CD4-positive, alpha-beta T cell treated with Interleukin-12 subunit alpha and Interleukin-12 subunit beta, for 1 hour (primary cell): ENCODE measurements around the gene OOSP4A.
"Not testable (repeated sequence)": the region's sequence is repeated elsewhere in the genome, so short reads cannot be mapped to it uniquely, and the experiment has no call there.

ENCODE experiments used
- DNase-seq: peaks from one replicate; pipeline ENCODE4 v3.0.0-alpha.2; 2020

The OOSP4A gene

DNA sequence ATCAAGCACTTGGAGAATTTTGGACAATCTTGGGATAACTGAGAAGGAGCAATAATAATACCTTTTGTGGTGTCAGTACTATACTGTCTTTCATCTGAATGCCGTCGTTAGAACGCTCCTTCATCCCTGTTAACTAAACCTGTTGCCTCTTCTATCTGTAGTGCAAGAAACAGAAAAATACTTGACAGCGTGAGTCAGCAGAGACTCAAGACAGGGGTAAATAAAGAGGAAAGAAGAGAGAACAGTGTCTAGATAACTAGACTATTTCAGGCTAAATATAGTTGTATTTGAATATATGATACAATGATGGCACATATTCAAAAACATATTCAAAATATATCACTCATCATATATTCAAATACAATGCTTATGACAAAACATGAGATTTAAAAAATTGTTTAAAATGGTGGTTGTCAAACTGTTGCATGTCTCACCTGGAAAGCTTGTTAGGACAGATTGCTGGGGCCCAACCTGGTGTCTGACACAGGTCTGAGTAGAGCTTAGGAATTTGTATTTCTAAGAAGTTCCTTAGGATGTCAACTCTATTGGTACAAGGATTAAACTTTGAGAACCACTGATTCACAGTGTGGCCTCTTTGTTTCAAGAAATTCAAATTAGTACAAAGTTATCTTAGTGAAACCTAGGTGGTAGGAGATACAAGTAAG lies 17.4 kb downstream of the OOSP4A start:
- no peak for DNase-seq

DNA sequence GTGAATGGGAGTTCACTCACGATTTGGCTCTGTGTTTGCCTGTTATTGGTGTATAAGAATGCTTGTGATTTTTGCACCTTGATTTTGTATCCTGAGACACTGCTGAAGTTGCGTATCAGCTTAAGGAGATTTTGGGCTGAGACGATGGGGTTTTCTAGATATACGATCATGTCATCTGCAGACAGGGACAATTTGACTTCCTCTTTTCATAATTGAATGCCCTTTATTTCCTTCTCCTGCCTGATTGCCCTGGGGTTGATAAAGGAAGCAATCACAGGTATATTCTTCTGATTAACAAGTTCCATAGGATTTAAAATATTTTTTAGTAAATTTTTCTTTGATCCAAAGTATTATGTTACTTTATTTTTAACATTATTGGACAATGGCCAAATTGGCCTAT lies 18.2 kb downstream of the OOSP4A start:
- not testable (repeated sequence) for DNase-seq

DNA sequence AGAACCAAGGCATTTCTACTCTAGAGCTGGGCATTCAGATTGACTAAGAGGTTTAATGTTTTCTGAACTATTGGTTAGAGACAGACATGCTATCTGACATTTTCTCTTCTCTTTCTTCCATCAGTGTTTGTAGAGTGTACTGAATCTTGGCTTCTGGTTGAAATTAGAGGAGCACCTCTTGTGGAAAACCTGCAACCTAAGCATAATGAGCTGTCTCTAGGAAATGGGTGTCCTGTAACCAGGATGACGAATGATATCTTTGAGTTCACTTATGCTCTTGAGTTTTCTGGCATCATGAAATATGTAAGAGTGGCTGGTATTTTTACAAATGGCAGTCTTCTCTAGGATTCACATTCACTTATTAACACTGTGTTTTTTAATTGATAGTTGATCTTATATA lies 19.4 kb downstream of the OOSP4A start:
- DNase-seq = no peak

DNA sequence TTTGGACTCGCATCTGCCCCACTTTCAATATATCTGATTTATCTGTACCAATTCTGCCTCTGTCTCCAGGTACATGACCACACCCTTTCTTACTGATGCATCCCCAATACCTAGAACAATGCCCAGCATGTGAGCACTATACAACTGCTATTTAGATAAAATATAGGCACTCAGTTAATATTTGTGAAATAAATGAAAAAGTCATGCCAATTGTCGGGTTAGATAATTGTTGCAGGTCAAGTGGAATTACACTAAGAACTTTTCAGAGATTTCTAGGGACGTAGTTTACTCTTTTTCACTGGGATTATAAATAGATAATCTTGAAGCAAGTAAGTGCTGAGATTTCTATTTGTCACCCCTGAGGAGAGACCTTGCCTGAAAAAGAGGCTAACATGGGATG lies 20.5 kb downstream of the OOSP4A start:
- DNase-seq = no peak

DNA sequence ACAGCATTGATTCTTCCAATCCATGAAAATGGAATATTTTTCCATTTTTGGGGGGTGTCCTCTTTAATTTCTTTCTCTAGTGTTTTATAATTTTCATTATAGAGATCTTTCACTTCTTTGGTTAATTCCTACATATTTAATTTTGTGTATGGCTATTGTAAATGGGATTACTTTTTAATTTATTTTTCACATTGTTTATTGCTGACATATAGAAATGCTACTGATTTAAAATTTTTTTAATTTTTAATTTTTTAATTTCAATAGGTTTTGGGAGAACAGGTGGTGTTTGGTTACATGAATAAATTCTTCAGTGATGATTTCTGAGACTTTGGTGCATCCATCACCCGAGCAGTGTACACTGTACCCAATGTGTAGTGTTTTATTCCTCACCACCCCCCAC lies 26.6 kb downstream of the OOSP4A start:
- no peak for DNase-seq

DNA sequence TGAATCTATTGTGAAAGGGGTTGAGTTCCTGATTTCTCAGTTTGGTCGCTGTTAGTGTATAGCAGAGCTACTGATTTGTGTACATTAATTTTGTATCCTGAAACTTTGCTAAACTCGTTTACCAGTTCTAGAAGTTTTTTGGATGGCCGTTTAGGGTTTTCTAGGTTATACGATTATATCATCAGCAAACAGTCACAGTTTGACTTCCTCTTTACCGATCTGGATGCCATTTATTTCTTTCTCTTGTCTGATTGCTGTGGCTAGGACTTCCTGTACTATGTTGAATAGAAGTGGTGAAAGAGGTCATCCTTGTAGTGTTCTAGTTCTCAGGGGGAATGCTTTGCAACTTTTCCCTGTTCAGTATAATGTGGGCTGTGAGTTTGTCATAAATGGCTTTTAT lies 28.6 kb downstream of the OOSP4A start:
- no peak for DNase-seq

DNA sequence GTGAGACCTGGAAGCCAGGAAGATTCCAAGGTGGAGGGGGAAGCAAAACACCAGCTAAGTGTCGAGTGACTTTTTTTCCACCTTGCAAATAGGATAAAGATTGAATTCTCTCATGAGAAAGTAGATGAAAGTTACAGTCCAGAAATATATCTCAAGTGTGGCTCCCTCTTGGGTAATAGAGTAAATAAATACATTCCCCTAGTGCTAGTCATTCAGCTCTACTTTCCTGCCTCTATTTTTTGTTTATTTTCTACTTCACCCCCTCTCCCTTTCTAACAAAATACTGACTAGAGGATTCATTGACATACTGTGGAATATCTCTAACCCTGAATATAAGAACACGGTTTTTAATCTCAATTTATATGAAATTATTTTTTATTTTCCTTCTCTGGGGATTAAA lies 34.0 kb downstream of the OOSP4A start:
- DNase-seq = no peak

DNA sequence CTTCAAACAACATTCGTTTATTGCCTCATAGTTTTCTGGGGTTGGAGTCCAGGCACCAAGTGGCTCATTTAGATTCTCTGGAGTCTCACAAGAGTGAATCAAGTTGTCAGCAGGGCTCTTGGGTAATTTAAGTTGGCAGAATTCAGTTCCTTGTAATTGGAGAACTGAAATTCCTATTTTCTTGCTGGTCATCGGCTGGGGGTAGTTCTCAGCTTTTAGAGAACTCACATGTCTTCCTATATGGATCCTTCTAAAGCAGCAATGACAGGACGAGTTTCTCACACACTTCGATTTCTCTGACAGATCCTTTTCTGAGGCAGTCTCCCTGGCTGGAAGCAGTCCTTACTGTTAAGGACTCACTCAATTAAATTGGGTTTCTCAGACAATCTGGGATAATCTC lies 35.9 kb downstream of the OOSP4A start:
- no peak for DNase-seq

DNA sequence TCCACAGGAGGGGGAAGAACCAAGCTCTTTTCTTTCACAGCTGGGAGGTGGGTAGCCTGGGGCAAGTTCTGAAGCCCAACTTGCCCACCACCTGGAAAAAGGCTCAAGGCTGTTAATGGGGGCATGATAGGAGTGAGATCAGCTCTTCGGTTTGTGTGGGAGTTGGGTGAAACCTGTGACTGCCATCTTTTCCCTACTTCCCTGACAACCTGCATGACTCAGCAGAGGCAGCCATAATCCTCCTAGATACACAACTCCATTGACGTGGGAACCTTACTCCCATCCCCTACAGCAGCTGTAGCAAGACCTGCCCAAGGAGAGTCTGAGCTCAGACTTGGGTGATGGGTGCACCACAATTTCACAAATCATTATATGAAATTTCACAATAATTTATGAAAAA lies 39.9 kb downstream of the OOSP4A start:
- DNase-seq = no peak

DNA sequence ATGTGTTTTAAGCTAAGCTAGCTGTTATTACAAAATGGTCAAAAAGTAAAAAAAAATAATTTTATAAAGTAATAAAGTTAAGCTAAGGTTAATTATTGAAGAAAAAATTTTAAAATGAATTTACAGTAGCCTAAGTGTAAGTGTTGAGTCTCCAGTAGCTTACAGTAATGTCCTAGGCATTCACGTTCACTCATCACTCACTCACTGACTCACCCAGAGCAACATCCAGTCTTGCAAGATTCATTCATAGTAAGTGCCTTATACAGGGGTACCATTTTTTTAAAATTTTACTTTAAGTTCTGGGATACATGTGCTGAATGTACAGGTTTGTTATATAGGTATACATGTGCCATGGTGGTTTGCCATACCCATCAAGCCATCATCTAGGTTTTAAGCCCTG lies 41.5 kb downstream of the OOSP4A start:
- DNase-seq = no peak

DNA sequence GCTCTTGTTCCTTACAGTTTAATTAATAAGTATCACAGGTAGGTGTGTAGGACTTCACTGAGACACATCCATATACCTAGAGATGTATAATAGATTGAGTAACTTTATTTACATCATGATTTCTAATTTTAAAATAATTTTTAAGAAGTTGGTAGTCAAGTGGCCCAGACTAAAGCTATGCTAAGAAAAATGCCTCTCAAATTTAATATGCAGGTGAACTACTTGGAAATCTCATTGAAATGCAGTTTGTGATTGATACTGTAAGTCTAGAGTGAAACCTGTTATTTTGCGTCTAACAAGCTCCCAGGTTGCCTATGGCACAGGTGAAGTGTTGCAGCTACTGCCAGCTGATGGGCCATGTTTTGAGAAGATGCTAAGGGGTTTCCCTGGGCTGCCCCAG lies 53.0 kb downstream of the OOSP4A start, which contains the start of gene OOSP4B:
Gene OOSP4B, plus strand, starts transcription at position 301 of the 400 bp plus-strand sequence.
- DNase-seq = no peak

DNA sequence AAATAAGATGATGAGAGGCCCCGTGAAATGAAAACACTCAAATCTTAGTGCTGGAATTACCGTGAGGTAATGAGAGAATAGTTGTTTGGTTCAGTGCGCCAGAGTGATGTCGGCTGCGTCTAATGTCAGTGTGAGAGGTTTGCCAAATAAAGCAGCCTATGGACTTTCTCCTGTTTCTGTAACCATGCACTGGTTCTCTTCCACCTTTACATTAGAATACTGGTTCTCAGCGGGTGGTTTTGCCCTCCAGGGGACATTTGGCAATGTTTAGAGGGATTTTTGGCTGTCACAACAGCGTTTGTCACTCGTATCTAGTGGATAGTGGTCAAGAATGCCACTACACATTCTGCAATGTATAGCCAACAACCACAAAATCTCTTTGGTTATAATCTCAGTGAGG lies 54.2 kb downstream of the OOSP4A start:
- DNase-seq = no peak
